Astrocyte (in vitro differentiated cells and primary cell): ENCODE results near the gene GBF1. TPM values are rescaled to one million over a fixed set of nuclear protein-coding genes. Genes with fewer than 3 reads are reported as not detected.

Experiments used
- DNase-seq: peaks from one replicate; pipeline ENCODE4 v3.0.0-alpha.2; 2010; ENCODE audit warnings: low read depth
- FAIRE-seq: peaks from 2 replicates; lab custom pipeline; 2011; peaks lifted over from hg19 to GRCh38; lab: Jason Lieb, UNC
- H2AFZ ChIP-seq: 2 replicates; pipeline ENCODE4 v1.6.0; 2012; ENCODE audit warnings: low read depth, low read length, inconsistent platforms
- H3K27ac ChIP-seq: 2 replicates; pipeline ENCODE4 v1.5.1; 2011; ENCODE audit warnings: low read depth, low read length, inconsistent platforms
- H3K27me3 ChIP-seq: 2 replicates; pipeline ENCODE4 v1.6.0; 2011; ENCODE audit warnings: low read length, inconsistent platforms; ENCODE audit not compliant: insufficient read depth
- H3K36me3 ChIP-seq: 2 replicates; pipeline ENCODE4 v1.5.1; 2011; ENCODE audit warnings: low read length, inconsistent platforms; ENCODE audit not compliant: insufficient read depth
- H3K4me1 ChIP-seq: 2 replicates; pipeline ENCODE4 v1.5.1; 2011; ENCODE audit warnings: low read length, inconsistent platforms; ENCODE audit not compliant: insufficient read depth
- H3K4me2 ChIP-seq: 2 replicates; pipeline ENCODE4 v1.6.0; 2012; ENCODE audit warnings: low read length, inconsistent platforms
- H3K4me3 ChIP-seq: 2 replicates; pipeline ENCODE4 v1.5.1; 2011; ENCODE audit warnings: low read depth, mild to moderate bottlenecking, low read length, inconsistent platforms; ENCODE audit not compliant: insufficient read depth
- H3K79me2 ChIP-seq: 2 replicates; pipeline ENCODE4 v1.6.0; 2012; ENCODE audit warnings: mild to moderate bottlenecking, low read length, inconsistent platforms; ENCODE audit not compliant: insufficient read depth
- H3K9ac ChIP-seq: 2 replicates; pipeline ENCODE4 v1.6.0; 2012; ENCODE audit warnings: mild to moderate bottlenecking, low read length, inconsistent platforms
- H3K9me3 ChIP-seq: 2 replicates; pipeline ENCODE4 v1.5.1; 2012; ENCODE audit warnings: low read depth, mild to moderate bottlenecking, low read length, inconsistent platforms; ENCODE audit not compliant: insufficient read depth
- H4K20me1 ChIP-seq: 2 replicates; pipeline ENCODE4 v1.6.0; 2012; ENCODE audit warnings: low read length, inconsistent platforms; ENCODE audit not compliant: insufficient read depth
- H3K27ac Mint-ChIP-seq: one replicate; pipeline ENCODE4 v1.8.0; 2021; ENCODE audit warnings: mild to moderate bottlenecking, mixed read lengths; ENCODE audit not compliant: unreplicated experiment
- H3K27me3 Mint-ChIP-seq: one replicate; pipeline ENCODE4 v1.8.0; 2021; ENCODE audit warnings: low read depth, mixed read lengths; ENCODE audit not compliant: unreplicated experiment
- H3K36me3 Mint-ChIP-seq: one replicate; pipeline ENCODE4 v1.8.0; 2021; ENCODE audit warnings: low read depth, mixed read lengths; ENCODE audit not compliant: unreplicated experiment
- H3K4me1 Mint-ChIP-seq: one replicate; pipeline ENCODE4 v1.8.0; 2021; ENCODE audit warnings: low read depth, mixed read lengths; ENCODE audit not compliant: unreplicated experiment
- H3K4me3 Mint-ChIP-seq: one replicate; pipeline ENCODE4 v1.8.0; 2021; ENCODE audit warnings: mild to moderate bottlenecking, moderate library complexity, mixed read lengths; ENCODE audit not compliant: unreplicated experiment
- H3K9me3 Mint-ChIP-seq: one replicate; pipeline ENCODE4 v1.8.0; 2021; ENCODE audit warnings: mild to moderate bottlenecking, mixed read lengths; ENCODE audit not compliant: unreplicated experiment
- CTCF ChIP-seq: IDR thresholded peaks from 2 replicates; pipeline ENCODE4 v1.5.1; 2011; ENCODE audit warnings: low read depth, mild to moderate bottlenecking, inconsistent platforms, low read length, moderate library complexity; ENCODE audit not compliant: insufficient read depth
- EZH2 ChIP-seq: IDR thresholded peaks from 2 replicates; pipeline ENCODE4 v1.6.1; 2012; ENCODE audit warnings: mild to moderate bottlenecking, low read length, inconsistent platforms; ENCODE audit not compliant: insufficient read depth
- total RNA-seq: library from RNA; stranded (reverse); gene quantifications from 2 replicates; pipeline ENCODE4 v1.2.1, GENCODE V29; 2021

GBF1 gene
- total RNA-seq, 1 donor from 2014 or later = 72.8 TPM

DNA sequence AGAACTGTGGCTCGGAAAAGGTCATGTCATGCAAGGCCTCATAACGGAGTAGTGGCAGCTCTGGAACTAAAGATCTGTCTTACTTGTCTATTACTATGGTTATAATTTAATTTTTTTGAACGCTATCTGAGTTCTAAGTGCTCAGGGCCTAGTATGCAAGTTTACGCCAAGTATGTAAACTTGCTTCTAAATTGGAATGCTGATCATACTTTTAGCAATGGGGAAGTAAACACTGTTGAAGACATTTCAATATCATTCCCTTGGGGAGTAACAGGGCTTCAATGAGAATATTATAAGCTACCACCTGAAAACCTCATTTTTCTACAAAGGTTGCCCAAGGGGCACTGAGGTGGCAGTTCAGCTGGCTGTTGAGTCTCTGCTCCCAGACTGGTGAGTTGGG lies 80.7 kb downstream of the GBF1 start:
- peaks cover 5% of the 10 kb centered on the region for H3K36me3 Mint-ChIP-seq
- Histone ChIP-seq H2AFZ (no peak overlapping the region), H3K4me3 (no peak overlapping the region), H4K20me1 (peaks cover 88% of the 10 kb centered on the region), H3K27me3 (no peaks in the 10 kb centered on the region), H3K4me2 (no peak overlapping the region), H3K4me1 (no peaks in the 10 kb centered on the region), H3K79me2 (peaks cover 91% of the 10 kb centered on the region), H3K27ac (no peak overlapping the region), H3K9me3 (no peaks in the 10 kb centered on the region), H3K9ac (no peak overlapping the region), H3K36me3 (no peaks in the 10 kb centered on the region)
- no peak overlapping the region for H3K4me3 Mint-ChIP-seq
- H3K9me3 Mint-ChIP-seq = no peaks in the 10 kb centered on the region
- no peak overlapping the region for H3K27ac Mint-ChIP-seq
- FAIRE-seq = no peak
- H3K27me3 Mint-ChIP-seq = no peaks in the 10 kb centered on the region
- peaks cover 34% of the 10 kb centered on the region for H3K4me1 Mint-ChIP-seq
- TF ChIP-seq EZH2 = no peak
- no peak for TF ChIP-seq CTCF
- no peak for DNase-seq

- Histone ChIP-seq H2AFZ (no peak overlapping the region), H3K4me1 (no peaks in the 10 kb centered on the region), H3K36me3 (no peaks in the 10 kb centered on the region), H3K4me3 (no peak overlapping the region), H3K27ac (no peak overlapping the region), H3K9ac (no peak overlapping the region), H4K20me1 (peaks cover 88% of the 10 kb centered on the region), H3K79me2 (peaks cover 89% of the 10 kb centered on the region), H3K27me3 (no peaks in the 10 kb centered on the region), H3K9me3 (no peaks in the 10 kb centered on the region), H3K4me2 (no peak overlapping the region)
- no peaks in the 10 kb centered on the region for H3K9me3 Mint-ChIP-seq
- DNase-seq (no peak), FAIRE-seq (no peak)
- H3K4me1 Mint-ChIP-seq = peaks cover 34% of the 10 kb centered on the region
- no peak overlapping the region for H3K4me3 Mint-ChIP-seq
- H3K36me3 Mint-ChIP-seq = peaks cover 7% of the 10 kb centered on the region
- H3K27me3 Mint-ChIP-seq = no peaks in the 10 kb centered on the region
- no peak overlapping the region for H3K27ac Mint-ChIP-seq
- TF ChIP-seq CTCF (no peak), EZH2 (no peak)
These were observed 81.7 kb downstream of the GBF1 start for GRCh38 chr10:102327002-102327401.

GRCh38 chr10:102327641-102328040 lies 82.3 kb downstream of the GBF1 start:
- no peaks in the 10 kb centered on the region for H3K27me3 Mint-ChIP-seq
- H3K27ac ChIP-seq = no peak overlapping the region
- H3K36me3 Mint-ChIP-seq = peaks cover 6% of the 10 kb centered on the region
- no peak overlapping the region for H3K4me3 ChIP-seq
- no peaks in the 10 kb centered on the region for H3K4me1 ChIP-seq
- no peak overlapping the region for H3K27ac Mint-ChIP-seq
- no peak for DNase-seq
- H3K27me3 ChIP-seq = no peaks in the 10 kb centered on the region
- no peak overlapping the region for H3K9ac ChIP-seq
- no peak for FAIRE-seq
- no peaks in the 10 kb centered on the region for H3K36me3 ChIP-seq
- H4K20me1 ChIP-seq = peaks cover 89% of the 10 kb centered on the region
- H2AFZ ChIP-seq = no peak overlapping the region
- no peak overlapping the region for H3K4me2 ChIP-seq
- no peak overlapping the region for H3K4me3 Mint-ChIP-seq
- H3K4me1 Mint-ChIP-seq = peaks cover 34% of the 10 kb centered on the region
- H3K9me3 Mint-ChIP-seq = no peaks in the 10 kb centered on the region
- no peaks in the 10 kb centered on the region for H3K9me3 ChIP-seq
- no peak for TF ChIP-seq CTCF
- TF ChIP-seq EZH2 = no peak
- peaks cover 88% of the 10 kb centered on the region for H3K79me2 ChIP-seq
